ENCODE results near the gene PTPRK.

Gene PTPRK

DNA sequence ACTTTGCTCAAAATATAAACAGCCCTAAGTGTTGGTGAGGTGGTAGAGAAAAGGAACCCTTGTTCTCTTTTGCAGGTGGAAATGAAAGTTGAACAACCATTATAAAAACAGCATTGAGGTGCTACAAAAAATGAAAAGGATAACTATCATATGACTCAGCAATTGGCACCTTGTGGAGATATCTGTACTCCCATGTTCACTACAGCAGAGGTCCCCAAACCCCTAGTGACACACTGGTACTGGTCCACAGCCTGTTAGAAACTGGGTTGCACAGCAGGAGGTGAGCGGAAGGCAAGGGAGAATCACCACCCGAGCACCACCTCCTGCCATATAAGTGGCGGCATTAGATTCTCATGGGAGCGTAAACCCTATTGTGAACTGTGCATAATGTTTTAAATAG lies 352.2 kb downstream of the PTPRK start:
- 100% methylated on average over 3 of the region's 4 CpGs for WGBS
- Histone ChIP-seq H2BK15ac (ENCODE audit: low read depth, poor library complexity, severe bottlenecking) (no peak overlapping the region), H2BK120ac (ENCODE audit: low read depth, low read length) (no peak overlapping the region), H3K18ac (ENCODE audit: low read depth in 1 of 2, low read length in 2 of 2) (no peak overlapping the region), H3K27me3 (ENCODE audit: control insufficient read depth in 1 of 2, insufficient read depth in 1 of 2, low read length in 2 of 2) (no peaks in the 10 kb centered on the region), H3K4me1 (ENCODE audit: control insufficient read depth, insufficient read depth, low read depth, low read length) (no peaks in the 10 kb centered on the region), H3K4me3 (ENCODE audit: insufficient read depth in 1 of 2, low read depth in 1 of 2, low read length in 2 of 2) (no peak overlapping the region), H2AFZ (ENCODE audit: low read depth, low read length) (no peak overlapping the region), H2BK12ac (ENCODE audit: low read length in 2 of 2) (no peak overlapping the region), H3K9me3 (ENCODE audit: control insufficient read depth, low read length) (no peaks in the 10 kb centered on the region), H3K4ac (ENCODE audit: low read depth in 1 of 2, low read length in 2 of 2) (no peak overlapping the region), H3K79me1 (replicated peaks; ENCODE audit: low read length, poor library complexity, severe bottlenecking) (peaks cover 7% of the 10 kb centered on the region), H3K14ac (ENCODE audit: low read length in 2 of 2) (no peak overlapping the region), H4K91ac (ENCODE audit: low read length) (no peak overlapping the region), H2BK5ac (ENCODE audit: low read depth, low read length, poor library complexity, severe bottlenecking) (no peak overlapping the region), H3K9ac (ENCODE audit: low read length) (no peak overlapping the region), H3K23ac (ENCODE audit: low read length in 2 of 2) (no peak overlapping the region), H3K4me2 (ENCODE audit: low read length, poor library complexity, severe bottlenecking) (no peak overlapping the region), H3K36me3 (ENCODE audit: control insufficient read depth in 1 of 2, insufficient read depth in 2 of 2, low read depth in 1 of 2, low read length in 2 of 2) (peaks cover 0 to 4% of the 10 kb centered on the region in 2 experiments), H3K27ac (ENCODE audit: low read length, poor library complexity, severe bottlenecking) (no peak overlapping the region), H2AK5ac (ENCODE audit: low read length, severe bottlenecking) (no peak overlapping the region), H4K8ac (ENCODE audit: low read length) (no peak overlapping the region)
- DNase-seq: no peak

DNA sequence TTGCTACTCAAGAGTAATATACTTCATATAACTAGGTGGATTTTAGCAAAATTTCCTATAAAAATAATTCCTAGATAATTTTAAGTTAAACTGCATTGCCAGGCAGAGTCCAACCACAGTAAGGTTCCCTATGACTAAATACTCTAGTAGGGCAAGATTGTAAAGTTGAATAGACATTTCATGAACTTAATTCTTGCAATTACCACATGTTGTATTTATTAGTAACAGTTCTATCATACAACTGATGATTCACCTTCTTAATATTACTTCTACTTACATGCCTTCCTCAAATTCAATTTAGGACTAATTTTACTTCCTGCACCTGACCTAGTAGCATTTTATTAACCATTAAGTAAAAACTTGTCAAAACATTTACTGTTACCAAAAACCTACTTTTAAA lies 352.8 kb downstream of the PTPRK start:
- Histone ChIP-seq H3K79me1 (replicated peaks; ENCODE audit: low read length, poor library complexity, severe bottlenecking) (peaks cover 4% of the 10 kb centered on the region), H2BK12ac (ENCODE audit: low read length in 2 of 2) (no peak overlapping the region), H3K23ac (ENCODE audit: low read length in 2 of 2) (no peak overlapping the region), H2AFZ (ENCODE audit: low read depth, low read length) (no peak overlapping the region), H3K4me1 (ENCODE audit: control insufficient read depth, insufficient read depth, low read depth, low read length) (no peaks in the 10 kb centered on the region), H4K8ac (ENCODE audit: low read length) (no peak overlapping the region), H3K4me2 (ENCODE audit: low read length, poor library complexity, severe bottlenecking) (no peak overlapping the region), H2BK15ac (ENCODE audit: low read depth, poor library complexity, severe bottlenecking) (no peak overlapping the region), H3K14ac (ENCODE audit: low read length in 2 of 2) (no peak overlapping the region), H3K4ac (ENCODE audit: low read depth in 1 of 2, low read length in 2 of 2) (no peak overlapping the region), H2AK5ac (ENCODE audit: low read length, severe bottlenecking) (no peak overlapping the region), H3K9me3 (ENCODE audit: control insufficient read depth, low read length) (no peaks in the 10 kb centered on the region), H3K9ac (ENCODE audit: low read length) (no peak overlapping the region), H3K27ac (ENCODE audit: low read length, poor library complexity, severe bottlenecking) (no peak overlapping the region), H3K18ac (ENCODE audit: low read depth in 1 of 2, low read length in 2 of 2) (no peak overlapping the region), H2BK5ac (ENCODE audit: low read depth, low read length, poor library complexity, severe bottlenecking) (no peak overlapping the region), H3K4me3 (ENCODE audit: insufficient read depth in 1 of 2, low read depth in 1 of 2, low read length in 2 of 2) (no peak overlapping the region), H3K36me3 (ENCODE audit: control insufficient read depth in 1 of 2, insufficient read depth in 2 of 2, low read depth in 1 of 2, low read length in 2 of 2) (peaks cover 0 to 4% of the 10 kb centered on the region in 2 experiments), H2BK120ac (ENCODE audit: low read depth, low read length) (no peak overlapping the region), H3K27me3 (ENCODE audit: control insufficient read depth in 1 of 2, insufficient read depth in 1 of 2, low read length in 2 of 2) (no peaks in the 10 kb centered on the region), H4K91ac (ENCODE audit: low read length) (no peak overlapping the region)
- DNase-seq: no peak

DNA sequence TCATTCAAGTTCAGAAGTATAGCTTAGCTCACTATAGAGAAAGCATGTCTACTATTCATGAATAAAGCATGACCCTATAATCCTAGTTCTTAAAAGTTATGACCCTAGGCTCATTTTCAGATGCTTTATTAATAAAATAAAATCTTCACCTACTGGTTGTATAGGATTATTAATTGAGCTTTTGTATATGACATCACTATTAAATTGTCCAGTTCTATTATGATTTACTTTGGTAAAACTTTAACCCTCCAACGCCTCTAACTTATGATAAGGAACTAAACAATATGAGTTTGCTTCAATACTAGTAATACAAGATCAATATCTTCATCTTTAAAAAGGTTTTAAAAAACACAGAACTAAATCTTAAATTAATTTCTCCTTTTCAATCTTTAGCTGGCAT lies 356.1 kb downstream of the PTPRK start:
- no peak overlapping the region for H2BK5ac ChIP-seq (ENCODE audit: low read depth, low read length, poor library complexity, severe bottlenecking)
- no peak overlapping the region for H2AFZ ChIP-seq (ENCODE audit: low read depth, low read length)
- H3K23ac ChIP-seq (ENCODE audit: low read length in 2 of 2): no peak overlapping the region
- no peaks in the 10 kb centered on the region for H3K27me3 ChIP-seq (ENCODE audit: control insufficient read depth in 1 of 2, insufficient read depth in 1 of 2, low read length in 2 of 2)
- WGBS: no CpG with 5 or more reads among the region's 1 CpG
- H3K4ac ChIP-seq (ENCODE audit: low read depth in 1 of 2, low read length in 2 of 2): no peak overlapping the region
- H4K8ac ChIP-seq (ENCODE audit: low read length): no peak overlapping the region
- H3K9me3 ChIP-seq (ENCODE audit: control insufficient read depth, low read length): no peaks in the 10 kb centered on the region
- no peak overlapping the region for H2BK120ac ChIP-seq (ENCODE audit: low read depth, low read length)
- no peak overlapping the region for H2AK5ac ChIP-seq (ENCODE audit: low read length, severe bottlenecking)
- H3K4me2 ChIP-seq (ENCODE audit: low read length, poor library complexity, severe bottlenecking): no peak overlapping the region
- H3K4me3 ChIP-seq (ENCODE audit: insufficient read depth in 1 of 2, low read depth in 1 of 2, low read length in 2 of 2): no peak overlapping the region
- H3K27ac ChIP-seq (ENCODE audit: low read length, poor library complexity, severe bottlenecking): no peak overlapping the region
- H3K9ac ChIP-seq (ENCODE audit: low read length): no peak overlapping the region
- no peak overlapping the region for H2BK12ac ChIP-seq (ENCODE audit: low read length in 2 of 2)
- no peak overlapping the region for H4K91ac ChIP-seq (ENCODE audit: low read length)
- H3K4me1 ChIP-seq (ENCODE audit: control insufficient read depth, insufficient read depth, low read depth, low read length): no peaks in the 10 kb centered on the region
- H3K36me3 ChIP-seq (ENCODE audit: control insufficient read depth in 1 of 2, insufficient read depth in 2 of 2, low read depth in 1 of 2, low read length in 2 of 2): peaks cover 0 to 4% of the 10 kb centered on the region in 2 experiments
- H3K79me1 ChIP-seq (replicated peaks; ENCODE audit: low read length, poor library complexity, severe bottlenecking): peaks cover 2% of the 10 kb centered on the region
- no peak overlapping the region for H2BK15ac ChIP-seq (ENCODE audit: low read depth, poor library complexity, severe bottlenecking)
- no peak overlapping the region for H3K18ac ChIP-seq (ENCODE audit: low read depth in 1 of 2, low read length in 2 of 2)
- DNase-seq: no peak
- no peak overlapping the region for H3K14ac ChIP-seq (ENCODE audit: low read length in 2 of 2)

DNA sequence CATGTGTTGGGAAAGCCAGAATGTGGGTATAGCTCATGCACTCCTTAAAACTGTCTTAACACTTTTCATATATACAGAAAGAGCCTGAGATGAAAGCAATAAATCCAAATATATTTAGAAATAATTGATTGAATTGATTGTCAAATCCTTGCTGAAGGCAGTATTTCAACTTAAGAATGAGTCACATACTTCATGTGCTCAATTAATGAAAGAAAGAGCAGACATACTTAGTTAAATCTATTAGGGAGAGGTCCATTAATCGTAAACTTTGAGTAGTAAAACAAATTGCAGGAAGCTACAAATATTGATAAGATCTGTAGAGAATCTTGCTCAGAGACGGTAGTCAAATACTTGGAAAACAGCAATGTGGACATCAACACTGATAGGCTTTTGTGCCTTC lies 358.0 kb downstream of the PTPRK start:
- Histone ChIP-seq H2AFZ (ENCODE audit: low read depth, low read length) (no peak overlapping the region), H2BK5ac (ENCODE audit: low read depth, low read length, poor library complexity, severe bottlenecking) (no peak overlapping the region), H3K79me1 (replicated peaks; ENCODE audit: low read length, poor library complexity, severe bottlenecking) (no peaks in the 10 kb centered on the region), H4K91ac (ENCODE audit: low read length) (no peak overlapping the region), H3K14ac (ENCODE audit: low read length in 2 of 2) (no peak overlapping the region), H3K4ac (ENCODE audit: low read depth in 1 of 2, low read length in 2 of 2) (no peak overlapping the region), H3K4me3 (ENCODE audit: insufficient read depth in 1 of 2, low read depth in 1 of 2, low read length in 2 of 2) (no peak overlapping the region), H4K8ac (ENCODE audit: low read length) (no peak overlapping the region), H3K4me1 (ENCODE audit: control insufficient read depth, insufficient read depth, low read depth, low read length) (no peaks in the 10 kb centered on the region), H3K36me3 (ENCODE audit: control insufficient read depth in 1 of 2, insufficient read depth in 2 of 2, low read depth in 1 of 2, low read length in 2 of 2) (no peaks in the 10 kb centered on the region), H3K9me3 (ENCODE audit: control insufficient read depth, low read length) (no peaks in the 10 kb centered on the region), H3K27me3 (ENCODE audit: control insufficient read depth in 1 of 2, insufficient read depth in 1 of 2, low read length in 2 of 2) (no peaks in the 10 kb centered on the region), H2BK15ac (ENCODE audit: low read depth, poor library complexity, severe bottlenecking) (no peak overlapping the region), H3K9ac (ENCODE audit: low read length) (no peak overlapping the region), H2AK5ac (ENCODE audit: low read length, severe bottlenecking) (no peak overlapping the region), H3K27ac (ENCODE audit: low read length, poor library complexity, severe bottlenecking) (no peak overlapping the region), H2BK120ac (ENCODE audit: low read depth, low read length) (no peak overlapping the region), H3K18ac (ENCODE audit: low read depth in 1 of 2, low read length in 2 of 2) (no peak overlapping the region), H2BK12ac (ENCODE audit: low read length in 2 of 2) (no peak overlapping the region), H3K23ac (ENCODE audit: low read length in 2 of 2) (no peak overlapping the region), H3K4me2 (ENCODE audit: low read length, poor library complexity, severe bottlenecking) (no peak overlapping the region)
- 57% methylated on average over 2 of the region's 2 CpGs for WGBS
- DNase-seq: no peak
